Aorta (tissue), 5 donors: Measurements from ENCODE around the gene MLF2. TPM values are rescaled to one million over a fixed set of nuclear protein-coding genes. Genes with fewer than 3 reads are reported as not detected.

Experiments used
- ATAC-seq: fragments of 200-7000 bp; cut with Tn5 transposase; one replicate; pipeline ENCODE4 v1.9.1; 2022; ENCODE audit warnings: moderate library complexity; ENCODE audit not compliant: low FRiP score
- DNase-seq, 2 donors: peaks; one replicate each; pipeline ENCODE4 v3.0.0-alpha.2; 2020
- H3K27ac ChIP-seq, 2 donors: one replicate each; pipeline ENCODE4 v1.5.1; 2013; ENCODE audit warnings: low read length in 2 of 2, mild to moderate bottlenecking in 2 of 2, moderate library complexity in 2 of 2, control low read depth in 1 of 2, inconsistent platforms in 1 of 2, low read depth in 1 of 2
- H3K27me3 ChIP-seq, 2 donors: one replicate each; pipeline ENCODE4 v1.6.1; 2013; ENCODE audit warnings: control low read depth in 1 of 2, low read length in 1 of 2, mild to moderate bottlenecking in 1 of 2, moderate library complexity in 1 of 2; ENCODE audit not compliant: insufficient read depth in 2 of 2, control insufficient read depth in 1 of 2
- H3K36me3 ChIP-seq, 2 donors: one replicate each; pipeline ENCODE4 v1.6.1; 2013; ENCODE audit warnings: control low read depth in 1 of 2, low read length in 1 of 2, mild to moderate bottlenecking in 1 of 2; ENCODE audit not compliant: insufficient read depth in 2 of 2, control insufficient read depth in 1 of 2
- H3K4me1 ChIP-seq, 2 donors: one replicate each; pipeline ENCODE4 v1.6.1; 2013; ENCODE audit warnings: low read length in 2 of 2, control low read depth in 1 of 2, mild to moderate bottlenecking in 1 of 2, moderate library complexity in 1 of 2; ENCODE audit not compliant: insufficient read depth in 2 of 2, control insufficient read depth in 1 of 2
- H3K4me3 ChIP-seq, 2 donors: one replicate each; pipeline ENCODE4 v1.5.1; 2013; ENCODE audit warnings: low read length in 2 of 2, control low read depth in 1 of 2, mild to moderate bottlenecking in 1 of 2
- H3K9me3 ChIP-seq: one replicate; pipeline ENCODE4 v1.6.1; 2013; ENCODE audit warnings: mild to moderate bottlenecking, low read length; ENCODE audit not compliant: control insufficient read depth
- WGBS, 2 donors: extraction: QIAGEN DNeasy Blood & Tissue Kit; methylation state at CpG; one replicate each; pipeline ENCODE4 v1.1.7; 2013; 5-methylcytosine and 5-hydroxymethylcytosine counted together
- intact Hi-C, 2 donors: fragments of 100-400 bp; cut with DNase I; formaldehyde crosslinking; loops; one replicate each; pipeline versions ENCODE4 v1.14.2 to v1.15.0; 2022
- polyA plus RNA-seq, 2 donors: library from polyadenylated mRNA; stranded (reverse); fragments of 200-250 nt; gene quantifications; one replicate each; pipeline ENCODE4 v1.2.3, GENCODE V29; 2013
- total RNA-seq, 2 donors: library from RNA; stranded (reverse); fragmentation: NEBNext Ultra II Directional; extraction: Animal tissue kit (Norgen Biotek cat#: 25700); gene quantifications; one replicate each; pipeline ENCODE4 v1.2.1, GENCODE V29; 2021
- donor health status: healthy with polysubstance abuse.
- donor health status: Bipolar disorder and iron deficiency.
- donor health status: DM: no; HTN: no; CAD: no.
- donor health status: DM: no; HTN: no; CAD: no.
- donor health status: DM: yes; HTN: yes; CAD: no.

Gene MLF2
- total and polyA plus RNA-seq, 4 donors = 110 to 144 (median 138) TPM

DNA sequence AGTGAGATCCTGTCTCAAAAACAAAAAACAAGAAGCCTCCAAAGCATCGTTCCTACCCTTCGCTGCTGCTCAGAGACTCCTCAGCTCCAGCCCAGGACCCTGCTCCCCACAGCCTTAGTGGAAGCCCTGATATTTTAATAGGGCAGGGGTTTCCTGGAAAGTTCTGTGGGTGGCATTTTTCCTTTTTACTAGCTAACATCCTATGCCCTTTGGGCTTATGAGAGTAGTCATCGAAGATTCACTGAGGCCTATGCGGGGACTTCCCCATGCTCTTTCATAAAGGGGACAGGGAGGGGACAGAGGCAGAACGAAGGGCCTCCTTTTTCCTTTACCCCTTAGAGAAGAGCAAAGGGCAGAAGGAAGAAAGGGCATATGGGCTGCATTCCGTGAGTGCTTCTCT, 27.6 kb upstream of the MLF2 start:
- Histone ChIP-seq H3K4me1 (no peaks in the 10 kb centered on the region), H3K9me3 (no peaks in the 10 kb centered on the region), H3K4me3 (no peak overlapping the region), H3K36me3 (no peaks in the 10 kb centered on the region), H3K27ac (no peak overlapping the region), H3K27me3 (no peaks in the 10 kb centered on the region)
- 91 to 94% methylated on average over 6 of the region's 6 CpGs for WGBS, 2 donors
- ATAC-seq (no peak), DNase-seq (no peak)
- intact Hi-C loops = no loop called here

DNA sequence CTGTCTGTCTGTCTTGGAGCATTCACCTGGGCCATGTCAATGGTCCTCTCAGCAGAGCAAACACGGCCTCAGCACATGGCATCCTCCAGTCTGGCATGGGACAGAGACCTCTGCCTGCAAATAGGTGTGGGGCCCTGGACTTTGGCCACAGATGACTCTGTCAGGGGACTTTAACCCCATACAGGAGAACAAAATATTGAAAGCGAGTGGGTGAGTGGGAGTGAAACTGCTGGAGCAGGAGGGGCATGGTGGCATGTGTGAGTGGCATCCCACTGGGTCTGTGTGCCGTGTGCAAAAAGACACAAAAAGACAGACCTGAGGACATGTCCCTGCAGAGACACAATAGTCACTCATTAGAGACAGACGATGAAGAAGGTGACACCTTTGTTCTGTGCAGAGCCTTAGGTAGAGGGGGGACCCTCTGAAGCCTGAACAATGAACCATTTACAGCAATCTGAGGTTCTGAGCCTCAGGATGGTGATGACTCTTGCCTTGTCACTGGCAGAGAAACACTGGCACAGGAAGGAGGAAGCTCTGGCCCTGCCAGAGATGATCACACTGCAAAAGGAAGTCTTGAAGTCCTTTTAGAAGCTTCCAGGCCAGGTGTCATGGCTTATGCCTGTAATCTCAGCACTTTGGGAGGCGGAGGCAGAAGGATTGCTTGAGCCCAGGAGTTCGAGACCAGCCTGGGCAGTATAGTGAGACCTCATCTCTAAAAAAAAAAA, 26.9 kb upstream of the MLF2 start:
- no peaks in the 10 kb centered on the region for H3K36me3 ChIP-seq
- H3K27me3 ChIP-seq = no peaks in the 10 kb centered on the region
- WGBS, 2 donors = 83 to 88% methylated on average over 6 of the region's 6 CpGs
- intact Hi-C loops = loop anchor here (1.0 to 10.0 kb wide), 5 partner anchors 27 to 165 kb away; partner anchors contain the start of gene MLF2 (in 2 of the 2)
- ATAC-seq (no peak), DNase-seq (no peak)
- no peaks in the 10 kb centered on the region for H3K4me1 ChIP-seq
- H3K27ac ChIP-seq = no peak overlapping the region
- no peak overlapping the region for H3K4me3 ChIP-seq
- H3K9me3 ChIP-seq = no peaks in the 10 kb centered on the region

DNA sequence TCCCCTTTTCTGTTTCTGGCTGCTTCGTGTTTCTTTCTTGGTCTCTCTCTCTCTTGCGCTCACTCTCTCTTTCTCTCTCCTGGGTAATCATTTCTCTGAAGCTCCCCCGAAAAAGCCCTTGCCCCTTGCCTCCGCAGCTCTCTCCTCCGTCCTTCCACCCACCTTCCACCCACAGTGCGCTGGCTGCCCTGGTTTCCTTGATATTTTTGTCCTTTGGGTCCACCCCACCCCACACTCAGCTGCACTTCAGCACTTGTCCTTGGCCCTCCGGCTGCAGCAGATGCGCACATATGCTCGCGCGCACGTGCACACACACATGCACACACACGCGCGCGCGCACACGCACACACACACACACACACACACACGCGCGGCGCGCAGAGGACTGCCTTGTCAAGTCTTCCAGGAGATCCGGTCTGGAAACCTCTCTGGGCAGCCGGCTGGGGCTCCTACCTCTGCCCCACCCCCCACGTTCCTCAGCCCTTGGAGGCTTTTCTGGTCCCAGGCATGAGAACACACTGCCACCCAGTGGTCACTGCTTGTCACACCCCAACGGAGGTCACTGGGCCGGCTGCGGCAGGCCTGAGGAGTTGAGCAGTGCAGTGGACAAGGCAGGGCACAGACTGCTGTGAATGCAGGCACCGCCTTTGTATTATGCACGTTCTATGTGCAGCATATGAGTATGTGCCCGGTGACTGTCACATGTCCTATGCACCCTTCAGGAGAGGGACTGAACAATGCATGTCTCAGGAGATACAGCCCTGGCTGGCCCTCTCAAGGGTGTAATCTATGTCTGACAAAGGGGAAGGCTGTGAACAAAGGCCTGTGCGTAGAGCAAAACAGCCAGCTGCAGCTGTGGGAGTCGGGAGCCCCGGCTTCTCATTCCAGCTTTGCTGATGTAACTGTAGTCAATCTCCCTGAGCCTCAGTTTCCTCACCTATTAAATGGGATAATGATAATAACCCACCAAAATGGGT, 25.9 kb upstream of the MLF2 start:
- intact Hi-C loops = loop anchor here (1.0 to 10.0 kb wide), 5 partner anchors 26 to 164 kb away; partner anchors contain the start of gene MLF2 (in 2 of the 2)
- Histone ChIP-seq H3K4me3 (peak overlapping the region in 1 of 2 donors; percentile 14), H3K27ac (peak overlapping the region in 1 of 2 donors; percentile 2), H3K27me3 (no peaks in the 10 kb centered on the region), H3K4me1 (no peaks in the 10 kb centered on the region), H3K36me3 (no peaks in the 10 kb centered on the region), H3K9me3 (no peaks in the 10 kb centered on the region)
- ATAC-seq (peak; percentile 96), DNase-seq (peak; percentile 95 to 97)
- 3% methylated on average over 29 to 35 of the region's 35 CpGs for WGBS, 2 donors

DNA sequence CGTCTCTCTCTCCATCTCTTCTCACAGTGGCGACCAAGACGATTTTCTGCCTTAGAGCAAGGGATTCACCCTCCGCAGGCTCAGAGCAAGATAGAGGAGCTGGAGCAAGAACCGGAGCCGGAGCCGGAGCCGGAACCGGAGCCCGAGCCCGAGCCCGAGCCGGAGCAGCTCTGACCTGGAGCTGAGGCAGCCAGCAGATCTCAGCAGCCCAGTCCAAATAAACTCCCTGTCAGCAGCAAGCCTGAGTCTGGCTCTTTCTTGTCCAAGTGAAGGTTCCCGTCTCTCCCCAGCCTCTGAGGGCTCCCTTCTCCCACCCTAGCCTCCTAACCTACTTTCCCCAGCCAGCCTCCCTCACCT, 25.3 kb upstream of the MLF2 start:
- intact Hi-C loops = loop anchor here (2.0 to 10.0 kb wide), 4 partner anchors 25 to 163 kb away; partner anchors contain the start of gene MLF2 (in 1 of the 2)
- DNase-seq = peak in 1 of 2 donors; percentile 81
- H3K27me3 ChIP-seq = no peaks in the 10 kb centered on the region
- H3K4me3 ChIP-seq = no peak overlapping the region
- peak; percentile 58 for ATAC-seq
- peak overlapping the region in 1 of 2 donors; percentile 2 for H3K27ac ChIP-seq
- H3K4me1 ChIP-seq = no peaks in the 10 kb centered on the region
- no peaks in the 10 kb centered on the region for H3K9me3 ChIP-seq
- H3K36me3 ChIP-seq = no peaks in the 10 kb centered on the region
- 4 to 6% methylated on average over 14 of the region's 14 CpGs for WGBS, 2 donors

DNA sequence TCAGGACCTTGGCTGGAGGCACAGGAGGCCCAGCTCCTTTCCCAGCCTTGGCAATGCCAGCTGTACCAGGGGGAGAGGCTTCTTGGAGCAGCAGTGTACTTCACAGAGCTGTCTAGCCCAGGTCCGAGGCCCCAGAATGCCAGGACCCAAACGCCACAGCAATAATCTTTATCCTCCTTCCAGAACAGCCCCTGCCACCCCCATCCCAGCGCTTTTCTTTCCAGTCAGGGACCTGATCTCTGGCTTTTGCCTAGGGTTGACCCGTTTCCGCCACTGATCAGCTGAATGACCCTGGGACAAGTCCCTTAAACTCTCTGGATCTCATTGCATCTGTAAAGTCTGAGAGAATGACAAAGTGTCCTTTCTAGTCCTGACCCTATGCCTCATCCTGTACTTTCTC, 24.4 kb upstream of the MLF2 start:
- H3K4me1 ChIP-seq = no peaks in the 10 kb centered on the region
- DNase-seq (no peak), ATAC-seq (no peak)
- 90 to 95% methylated on average over 5 of the region's 5 CpGs for WGBS, 2 donors
- intact Hi-C loops = loop anchor here (5.0 to 10.0 kb wide), 3 partner anchors 40 to 163 kb away; no protein-coding TSS in a partner anchor
- no peaks in the 10 kb centered on the region for H3K9me3 ChIP-seq
- no peak overlapping the region for H3K4me3 ChIP-seq
- H3K27ac ChIP-seq = no peak overlapping the region
- H3K27me3 ChIP-seq = no peaks in the 10 kb centered on the region
- H3K36me3 ChIP-seq = no peaks in the 10 kb centered on the region

DNA sequence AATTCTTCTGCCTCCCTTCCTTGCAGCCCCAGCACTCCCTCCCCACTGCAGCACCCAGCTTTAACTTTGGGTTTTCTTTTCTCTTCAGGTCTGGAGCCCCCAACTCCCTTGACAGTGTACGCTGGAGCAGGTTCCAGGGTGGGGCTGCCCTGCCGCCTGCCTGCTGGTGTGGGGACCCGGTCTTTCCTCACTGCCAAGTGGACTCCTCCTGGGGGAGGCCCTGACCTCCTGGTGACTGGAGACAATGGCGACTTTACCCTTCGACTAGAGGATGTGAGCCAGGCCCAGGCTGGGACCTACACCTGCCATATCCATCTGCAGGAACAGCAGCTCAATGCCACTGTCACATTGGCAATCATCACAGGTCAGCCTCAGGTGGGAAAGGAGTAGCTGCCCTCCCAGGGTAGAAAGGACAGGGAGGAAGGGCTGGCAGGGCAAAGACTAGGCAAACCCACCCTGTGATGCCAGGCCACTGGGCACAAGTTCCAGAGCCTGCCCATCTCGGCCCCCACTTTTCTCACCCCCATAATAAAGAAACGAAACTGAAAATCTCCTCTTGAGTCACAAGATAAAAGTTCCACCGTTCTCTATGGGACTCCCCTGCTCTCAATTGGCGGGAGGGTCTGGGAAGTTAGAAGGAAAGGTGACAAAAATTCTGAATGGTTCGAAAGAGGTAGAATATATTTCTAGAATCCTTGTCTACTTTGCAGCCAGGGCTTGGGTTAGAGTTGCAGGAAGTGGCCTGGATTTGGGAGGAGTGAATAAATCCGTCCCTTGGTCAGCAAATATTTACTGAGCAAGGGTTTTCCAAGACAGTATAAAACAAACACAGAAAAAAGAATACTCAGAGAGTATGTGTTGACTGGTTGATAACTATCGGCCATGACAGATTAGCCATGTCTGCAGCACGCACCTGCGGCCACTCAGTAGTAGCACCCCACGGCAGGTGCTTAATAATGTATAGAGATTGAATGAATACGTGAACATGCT, 22.5 kb upstream of the MLF2 start:
- intact Hi-C loops = loop anchor here (5.0 to 10.0 kb wide), 3 partner anchors 38 to 161 kb away; no protein-coding TSS in a partner anchor
- WGBS, 2 donors = 82 to 85% methylated on average over 16 of the region's 16 CpGs
- H3K9me3 ChIP-seq = no peaks in the 10 kb centered on the region

DNA sequence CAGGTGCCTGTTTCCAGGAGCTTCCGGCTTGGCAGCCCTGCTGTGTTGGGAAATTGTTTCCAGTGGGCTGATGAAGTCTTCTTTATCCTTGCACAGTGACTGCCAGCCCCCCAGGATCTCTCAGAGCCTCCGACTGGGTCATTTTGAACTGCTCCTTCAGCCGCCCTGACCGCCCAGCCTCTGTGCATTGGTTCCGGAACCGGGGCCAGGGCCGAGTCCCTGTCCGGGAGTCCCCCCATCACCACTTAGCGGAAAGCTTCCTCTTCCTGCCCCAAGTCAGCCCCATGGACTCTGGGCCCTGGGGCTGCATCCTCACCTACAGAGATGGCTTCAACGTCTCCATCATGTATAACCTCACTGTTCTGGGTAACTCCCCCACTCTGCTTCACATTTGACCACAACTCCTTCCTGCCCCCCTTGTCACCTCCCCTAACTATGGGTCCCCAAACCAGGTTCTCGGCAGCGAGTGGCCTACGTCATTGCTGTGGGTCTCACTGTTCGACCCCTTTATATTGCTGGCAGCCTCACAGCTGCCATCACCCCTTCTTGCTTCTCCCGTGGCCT, 21.6 kb upstream of the MLF2 start:
- ATAC-seq = no peak
- WGBS, 2 donors = 89 to 94% methylated on average over 15 of the region's 15 CpGs
- intact Hi-C loops = loop anchor here (5.0 to 10.0 kb wide), 3 partner anchors 37 to 160 kb away; no protein-coding TSS in a partner anchor
- no peaks in the 10 kb centered on the region for H3K4me1 ChIP-seq
- H3K27ac ChIP-seq = no peak overlapping the region
- no peaks in the 10 kb centered on the region for H3K27me3 ChIP-seq
- no peak overlapping the region for H3K4me3 ChIP-seq
- no peak for DNase-seq
- no peaks in the 10 kb centered on the region for H3K9me3 ChIP-seq
- peaks cover 0 to 5% of the 10 kb centered on the region in 2 donors for H3K36me3 ChIP-seq

More for the DNA sequence above, 22.5 kb upstream of the MLF2 start:
- H3K27ac ChIP-seq = no peak overlapping the region
- H3K36me3 ChIP-seq = no peaks in the 10 kb centered on the region
- ATAC-seq = no peak
- no peak for DNase-seq
- H3K4me1 ChIP-seq = no peaks in the 10 kb centered on the region
- H3K27me3 ChIP-seq = no peaks in the 10 kb centered on the region
- H3K4me3 ChIP-seq = no peak overlapping the region
